ENCODE data around the gene AK6. TPM values are rescaled to one million over a fixed set of nuclear protein-coding genes. Genes with fewer than 3 reads are reported as not detected.

AK6 gene
- total and polyA plus RNA-seq, 9 of the 15 experiments (the other 6 are each of a cell fraction or from before 2014, with no cell fraction given): 84.6 to 669 (median 143) TPM

DNA sequence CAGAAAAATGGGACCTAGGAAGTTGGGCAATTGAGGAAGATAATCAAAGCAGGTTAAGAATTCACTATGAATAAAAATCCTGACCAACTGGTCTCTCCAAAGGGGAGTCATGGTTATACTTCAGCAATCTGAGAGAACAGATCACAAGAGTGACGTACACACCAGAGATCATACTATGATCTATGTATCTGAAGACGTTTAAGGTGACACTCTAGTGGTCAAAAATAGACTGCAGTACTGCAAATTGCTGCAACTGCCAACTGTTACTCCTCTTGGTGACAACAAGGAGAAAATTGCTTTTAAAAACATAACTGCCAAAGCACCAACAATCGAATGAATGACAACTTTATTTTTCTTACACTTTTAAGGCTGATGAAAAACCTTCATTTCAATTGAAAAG, 4.9 kb downstream of the AK6 start (continued):
- TF ChIP-seq SMARCE1 (IDR thresholded peaks at IDR 0.05) (no peak), TAF15 (IDR thresholded peaks at IDR 0.05; ENCODE audit: low read depth, low read length) (no peak), CREM (IDR thresholded peaks at IDR 0.05; ENCODE audit: low read depth) (peak; percentile 43; the same call in 1 of the 2 replicates), MEF2A (IDR thresholded peaks at IDR 0.05; ENCODE audit: control insufficient read depth, low read depth, low read length) (0 out of 2 replicates have a peak, but pooled peaks have one; percentile 34), SLC30A9 (CRISPR knock-in tag; IDR thresholded peaks at IDR 0.05) (no peak), ZNF12 (CRISPR knock-in tag; IDR thresholded peaks at IDR 0.05) (no peak), MCM7 (IDR thresholded peaks at IDR 0.05) (no peak), CBX1 (IDR thresholded peaks at IDR 0.05; ENCODE audit: low read depth) (no peak), ETS2 (tag; IDR thresholded peaks at IDR 0.05; ENCODE audit: borderline replicate concordance, poor library complexity, severe bottlenecking) (no peak), HNRNPUL1 (IDR thresholded peaks at IDR 0.05; ENCODE audit: low read length) (no peak), KAT8 (IDR thresholded peaks at IDR 0.05; ENCODE audit: low read depth) (no peak), CBFA2T2 (conservative IDR thresholded peaks at IDR 0.05) (no peak)
- TF ChIP-seq, protein P1, sequence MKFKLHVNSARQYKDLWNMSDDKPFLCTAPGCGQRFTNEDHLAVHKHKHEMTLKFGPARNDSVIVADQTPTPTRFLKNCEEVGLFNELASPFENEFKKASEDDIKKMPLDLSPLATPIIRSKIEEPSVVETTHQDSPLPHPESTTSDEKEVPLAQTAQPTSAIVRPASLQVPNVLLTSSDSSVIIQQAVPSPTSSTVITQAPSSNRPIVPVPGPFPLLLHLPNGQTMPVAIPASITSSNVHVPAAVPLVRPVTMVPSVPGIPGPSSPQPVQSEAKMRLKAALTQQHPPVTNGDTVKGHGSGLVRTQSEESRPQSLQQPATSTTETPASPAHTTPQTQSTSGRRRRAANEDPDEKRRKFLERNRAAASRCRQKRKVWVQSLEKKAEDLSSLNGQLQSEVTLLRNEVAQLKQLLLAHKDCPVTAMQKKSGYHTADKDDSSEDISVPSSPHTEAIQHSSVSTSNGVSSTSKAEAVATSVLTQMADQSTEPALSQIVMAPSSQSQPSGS (CRISPR knock-in tag; IDR thresholded peaks at IDR 0.05): no peak
- TF ChIP-seq, protein P2, sequence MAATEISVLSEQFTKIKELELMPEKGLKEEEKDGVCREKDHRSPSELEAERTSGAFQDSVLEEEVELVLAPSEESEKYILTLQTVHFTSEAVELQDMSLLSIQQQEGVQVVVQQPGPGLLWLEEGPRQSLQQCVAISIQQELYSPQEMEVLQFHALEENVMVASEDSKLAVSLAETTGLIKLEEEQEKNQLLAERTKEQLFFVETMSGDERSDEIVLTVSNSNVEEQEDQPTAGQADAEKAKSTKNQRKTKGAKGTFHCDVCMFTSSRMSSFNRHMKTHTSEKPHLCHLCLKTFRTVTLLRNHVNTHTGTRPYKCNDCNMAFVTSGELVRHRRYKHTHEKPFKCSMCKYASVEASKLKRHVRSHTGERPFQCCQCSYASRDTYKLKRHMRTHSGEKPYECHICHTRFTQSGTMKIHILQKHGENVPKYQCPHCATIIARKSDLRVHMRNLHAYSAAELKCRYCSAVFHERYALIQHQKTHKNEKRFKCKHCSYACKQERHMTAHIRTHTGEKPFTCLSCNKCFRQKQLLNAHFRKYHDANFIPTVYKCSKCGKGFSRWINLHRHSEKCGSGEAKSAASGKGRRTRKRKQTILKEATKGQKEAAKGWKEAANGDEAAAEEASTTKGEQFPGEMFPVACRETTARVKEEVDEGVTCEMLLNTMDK (IDR thresholded peaks at IDR 0.05; ENCODE audit: borderline replicate concordance, insufficient read depth, low read depth, low read length, poor library complexity, severe bottlenecking): no peak
- TF ChIP-seq, protein P3, sequence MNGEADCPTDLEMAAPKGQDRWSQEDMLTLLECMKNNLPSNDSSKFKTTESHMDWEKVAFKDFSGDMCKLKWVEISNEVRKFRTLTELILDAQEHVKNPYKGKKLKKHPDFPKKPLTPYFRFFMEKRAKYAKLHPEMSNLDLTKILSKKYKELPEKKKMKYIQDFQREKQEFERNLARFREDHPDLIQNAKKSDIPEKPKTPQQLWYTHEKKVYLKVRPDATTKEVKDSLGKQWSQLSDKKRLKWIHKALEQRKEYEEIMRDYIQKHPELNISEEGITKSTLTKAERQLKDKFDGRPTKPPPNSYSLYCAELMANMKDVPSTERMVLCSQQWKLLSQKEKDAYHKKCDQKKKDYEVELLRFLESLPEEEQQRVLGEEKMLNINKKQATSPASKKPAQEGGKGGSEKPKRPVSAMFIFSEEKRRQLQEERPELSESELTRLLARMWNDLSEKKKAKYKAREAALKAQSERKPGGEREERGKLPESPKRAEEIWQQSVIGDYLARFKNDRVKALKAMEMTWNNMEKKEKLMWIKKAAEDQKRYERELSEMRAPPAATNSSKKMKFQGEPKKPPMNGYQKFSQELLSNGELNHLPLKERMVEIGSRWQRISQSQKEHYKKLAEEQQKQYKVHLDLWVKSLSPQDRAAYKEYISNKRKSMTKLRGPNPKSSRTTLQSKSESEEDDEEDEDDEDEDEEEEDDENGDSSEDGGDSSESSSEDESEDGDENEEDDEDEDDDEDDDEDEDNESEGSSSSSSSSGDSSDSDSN (IDR thresholded peaks at IDR 0.05; ENCODE audit: borderline replicate concordance in 1 of 2, low read depth in 2 of 2, low read length in 2 of 2): no peak
- TF ChIP-seq, protein P4, sequence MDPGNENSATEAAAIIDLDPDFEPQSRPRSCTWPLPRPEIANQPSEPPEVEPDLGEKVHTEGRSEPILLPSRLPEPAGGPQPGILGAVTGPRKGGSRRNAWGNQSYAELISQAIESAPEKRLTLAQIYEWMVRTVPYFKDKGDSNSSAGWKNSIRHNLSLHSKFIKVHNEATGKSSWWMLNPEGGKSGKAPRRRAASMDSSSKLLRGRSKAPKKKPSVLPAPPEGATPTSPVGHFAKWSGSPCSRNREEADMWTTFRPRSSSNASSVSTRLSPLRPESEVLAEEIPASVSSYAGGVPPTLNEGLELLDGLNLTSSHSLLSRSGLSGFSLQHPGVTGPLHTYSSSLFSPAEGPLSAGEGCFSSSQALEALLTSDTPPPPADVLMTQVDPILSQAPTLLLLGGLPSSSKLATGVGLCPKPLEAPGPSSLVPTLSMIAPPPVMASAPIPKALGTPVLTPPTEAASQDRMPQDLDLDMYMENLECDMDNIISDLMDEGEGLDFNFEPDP (CRISPR knock-in tag; IDR thresholded peaks at IDR 0.05): no peak

Measured in K562 (cell line).